DND-41 (cell line): ENCODE results near the gene PLCB3.

ENCODE experiments used
- ATAC-seq: fragments of 200-7000 bp; cut with Tn5 transposase; 3 replicates; pipeline ENCODE4 v1.9.1; 2021; ENCODE audit warnings: low read depth; ENCODE audit not compliant: insufficient read depth
- DNase-seq: peaks from one replicate; pipeline ENCODE4 v3.0.0-alpha.2; 2020
- H2AFZ ChIP-seq: 2 replicates; pipeline ENCODE4 v1.6.0; 2012; ENCODE audit warnings: low read depth, low read length
- H3K27ac ChIP-seq: 2 replicates; pipeline ENCODE4 v1.5.1; 2012; ENCODE audit warnings: low read length, inconsistent platforms
- H3K27me3 ChIP-seq: fragments of 200-600 bp; sonication (generic); 2 replicates; pipeline ENCODE4 v1.6.0; 2012; ENCODE audit warnings: low read length, mild to moderate bottlenecking, inconsistent platforms; ENCODE audit not compliant: insufficient read depth, poor library complexity
- H3K36me3 ChIP-seq: 2 replicates; pipeline ENCODE4 v1.5.1; 2012; ENCODE audit warnings: low read length, inconsistent platforms; ENCODE audit not compliant: insufficient read depth
- H3K4me1 ChIP-seq: 2 replicates; pipeline ENCODE4 v1.5.1; 2012; ENCODE audit warnings: mild to moderate bottlenecking, low read length; ENCODE audit not compliant: insufficient read depth
- H3K4me2 ChIP-seq: 2 replicates; pipeline ENCODE4 v1.6.0; 2012; ENCODE audit warnings: mild to moderate bottlenecking, moderate library complexity, low read length, inconsistent platforms; ENCODE audit not compliant: insufficient read depth
- H3K4me3 ChIP-seq, 2 experiments: fragments of 200-600 bp in 1 of 2; shearing (Covaris generic) in 1 of 2; 2 replicates each; pipeline ENCODE4 v1.5.1; 2012 to 2016; ENCODE audit warnings: inconsistent platforms in 2 of 2, low read length in 2 of 2, mild to moderate bottlenecking in 2 of 2, low read depth in 1 of 2, moderate library complexity in 1 of 2
- H3K79me2 ChIP-seq: 2 replicates; pipeline ENCODE4 v1.6.0; 2012; ENCODE audit warnings: low read length, inconsistent platforms; ENCODE audit not compliant: insufficient read depth
- H3K9ac ChIP-seq: 2 replicates; pipeline ENCODE4 v1.6.0; 2012; ENCODE audit warnings: low read depth, mild to moderate bottlenecking, inconsistent platforms, low read length, moderate library complexity
- H3K9me3 ChIP-seq: 2 replicates; pipeline ENCODE4 v1.5.1; 2012; ENCODE audit warnings: low read length, moderate library complexity, mild to moderate bottlenecking, inconsistent platforms; ENCODE audit not compliant: insufficient read depth, severe bottlenecking
- H4K20me1 ChIP-seq: 2 replicates; pipeline ENCODE4 v1.6.0; 2012; ENCODE audit warnings: low read length; ENCODE audit not compliant: insufficient read depth
- CTCF ChIP-seq: IDR thresholded peaks from 2 replicates; pipeline ENCODE4 v1.5.1; 2012; ENCODE audit warnings: borderline replicate concordance, low read length, moderate library complexity, mild to moderate bottlenecking; ENCODE audit not compliant: poor library complexity, severe bottlenecking; ENCODE audit errors: extremely low read depth
- EZH2 ChIP-seq: IDR thresholded peaks from 3 replicates; pipeline ENCODE4 v1.6.1; 2012; ENCODE audit warnings: borderline replicate concordance, low read depth, mild to moderate bottlenecking, moderate library complexity, low read length, inconsistent platforms; ENCODE audit not compliant: severe bottlenecking

The PLCB3 gene

GRCh38 chr11:64265176-64266160 is 14.1 kb downstream of the PLCB3 start:
- TF ChIP-seq CTCF (no peak), EZH2 (no peak)
- Histone ChIP-seq H3K27ac (no peak overlapping the region), H4K20me1 (no peaks in the 10 kb centered on the region), H3K4me2 (no peak overlapping the region), H3K9ac (no peak overlapping the region; the same call in 1 of the 2 replicates), H3K79me2 (peaks cover 12% of the 10 kb centered on the region), H3K4me1 (peaks cover 16% of the 10 kb centered on the region), H3K27me3 (no peaks in the 10 kb centered on the region), H2AFZ (no peak overlapping the region), H3K4me3 (no peak overlapping the region), H3K9me3 (no peaks in the 10 kb centered on the region), H3K36me3 (peaks cover 27% of the 10 kb centered on the region; the same call in 1 of the 2 replicates)
- ATAC-seq (no peak), DNase-seq (no peak)

- H3K36me3 ChIP-seq, result peaks cover 27% of the 10 kb centered on the region; the same call in 1 of the 2 replicates
- H3K27me3 ChIP-seq, result no peaks in the 10 kb centered on the region
- peaks cover 13% of the 10 kb centered on the region for H3K79me2 ChIP-seq
- H3K4me2 ChIP-seq, result no peak overlapping the region
- DNase-seq, result no peak
- no peak overlapping the region for H3K4me3 ChIP-seq
- no peak for ATAC-seq
- no peaks in the 10 kb centered on the region for H3K9me3 ChIP-seq
- no peaks in the 10 kb centered on the region for H4K20me1 ChIP-seq
- H3K27ac ChIP-seq, result no peak overlapping the region
- no peak for TF ChIP-seq CTCF
- TF ChIP-seq EZH2, result no peak
- peaks cover 23% of the 10 kb centered on the region for H3K4me1 ChIP-seq
- no peak overlapping the region for H2AFZ ChIP-seq
- H3K9ac ChIP-seq, result no peak overlapping the region; the same call in 1 of the 2 replicates
Measured at GRCh38 chr11:64266339-64266738, 15.0 kb downstream of the PLCB3 start.

GRCh38 chr11:64267207-64267945 is 16.0 kb downstream of the PLCB3 start:
- TF ChIP-seq EZH2 (no peak), CTCF (no peak)
- no peaks in the 10 kb centered on the region for H4K20me1 ChIP-seq
- peaks cover 23% of the 10 kb centered on the region for H3K79me2 ChIP-seq
- no peak overlapping the region for H3K4me3 ChIP-seq
- peak overlapping the region; percentile 95; the same call in 1 of the 2 replicates for H3K9ac ChIP-seq
- H3K9me3 ChIP-seq, result no peaks in the 10 kb centered on the region
- H2AFZ ChIP-seq, result no peak overlapping the region
- H3K4me2 ChIP-seq, result no peak overlapping the region
- no peak for ATAC-seq
- peaks cover 33% of the 10 kb centered on the region for H3K4me1 ChIP-seq
- H3K27me3 ChIP-seq, result no peaks in the 10 kb centered on the region
- H3K27ac ChIP-seq, result no peak overlapping the region
- H3K36me3 ChIP-seq, result peaks cover 25% of the 10 kb centered on the region; the same call in 1 of the 2 replicates
- no peak for DNase-seq
